NCI-H526 (cell line): ENCODE data around the gene APEX2.
"Not testable (repeated sequence)": the region's sequence is repeated elsewhere in the genome, so short reads cannot be mapped to it uniquely, and the experiment has no call there.

ENCODE experiments used
- DNase-seq, 2 experiments: peaks; one replicate each; lab custom pipeline; 2025; lab: John Stamatoyannopoulos, UW

Gene APEX2

DNA sequence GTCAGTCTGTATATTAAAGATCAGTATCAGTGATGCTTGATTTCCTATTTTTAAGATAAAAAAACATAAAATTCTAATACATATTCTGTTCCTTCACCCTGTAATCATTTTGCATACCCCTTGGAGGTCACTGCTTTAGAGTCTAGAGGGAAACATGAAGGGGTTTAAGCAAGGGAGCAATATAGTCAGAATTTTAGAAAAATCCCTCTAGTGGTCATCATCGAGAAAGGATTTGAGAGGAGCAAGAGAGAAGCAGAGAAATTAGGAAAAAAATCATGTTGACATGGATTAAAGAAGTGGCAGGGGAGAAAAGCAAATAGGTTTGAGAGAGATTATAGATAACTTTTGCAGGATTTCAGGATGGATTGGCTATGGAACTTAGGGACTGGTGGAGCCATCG lies 11.1 kb downstream of the APEX2 start:
- no peak for DNase-seq

GRCh38 chrX:55014897-55015299 lies 14.7 kb downstream of the APEX2 start:
- no peak for DNase-seq

- DNase-seq = no peak
Measured at GRCh38 chrX:55026143-55026542, 26.0 kb downstream of the APEX2 start.

- no peak for DNase-seq
Measured at GRCh38 chrX:55026840-55027239, 26.7 kb downstream of the APEX2 start.

GRCh38 chrX:55028040-55028439 lies 27.9 kb downstream of the APEX2 start:
- no peak for DNase-seq

- DNase-seq = no peak
Measured at GRCh38 chrX:55028611-55029010, 28.4 kb downstream of the APEX2 start.

- DNase-seq = no peak
Measured at GRCh38 chrX:55029291-55029690, 29.1 kb downstream of the APEX2 start.

GRCh38 chrX:55030271-55031205 lies 30.4 kb downstream of the APEX2 start, which contains the start of gene ALAS2:
TSS of gene ALAS2 (minus strand) at chrX:55030977. CDS start at chrX:55026000, 4,977 bp downstream.
- DNase-seq = no peak

DNA sequence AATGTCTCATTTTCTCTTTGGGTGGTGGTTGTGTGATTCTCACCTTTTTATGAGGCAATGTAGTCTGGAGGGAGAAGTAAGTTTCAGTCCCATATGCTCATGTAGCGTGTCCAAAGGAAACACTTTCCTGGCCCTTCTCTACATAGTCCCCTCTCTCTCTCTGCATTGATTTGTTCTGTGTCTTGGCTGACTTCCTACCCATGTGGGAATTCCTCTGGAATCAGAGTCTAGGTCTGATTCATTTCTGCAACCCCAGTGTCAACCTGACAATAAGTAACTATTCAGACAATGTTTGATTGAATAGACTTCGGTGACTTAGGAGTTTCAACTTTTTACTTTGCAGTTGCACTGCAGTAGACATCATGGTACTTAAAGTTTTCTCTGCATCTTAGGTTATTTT lies 33.3 kb downstream of the APEX2 start:
- DNase-seq = no peak

GRCh38 chrX:55039471-55039870 lies 39.3 kb downstream of the APEX2 start:
- DNase-seq = no peak

GRCh38 chrX:55041514-55041913 lies 41.4 kb downstream of the APEX2 start:
- DNase-seq = no peak

GRCh38 chrX:55050599-55050998 lies 50.4 kb downstream of the APEX2 start:
- DNase-seq = not testable (repeated sequence)

GRCh38 chrX:55056820-55057674 lies 56.9 kb downstream of the APEX2 start:
- DNase-seq = peak in 1 of 2 experiments; percentile 0

GRCh38 chrX:55057675-55058249 lies 57.6 kb downstream of the APEX2 start:
- DNase-seq = peak in 1 of 2 experiments; percentile 24
